Ectodermal cell (in vitro differentiated cells): ENCODE results near the gene TSPAN5.

Experiments used
- H3K27ac ChIP-seq: 2 replicates; pipeline ENCODE4 v1.7.0; 2013; ENCODE audit warnings: mild to moderate bottlenecking, low read depth, low read length; ENCODE audit not compliant: insufficient read depth, poor library complexity, severe bottlenecking
- H3K27me3 ChIP-seq: 2 replicates; pipeline ENCODE4 v1.7.0; 2013; ENCODE audit warnings: mild to moderate bottlenecking, low read length; ENCODE audit not compliant: insufficient read depth, control insufficient read depth, poor library complexity, severe bottlenecking
- H3K36me3 ChIP-seq: one replicate; pipeline ENCODE4 v1.7.0; 2013; ENCODE audit warnings: low read length; ENCODE audit not compliant: control insufficient read depth, insufficient read depth
- H3K4me1 ChIP-seq: one replicate; pipeline ENCODE4 v1.7.0; 2013; ENCODE audit warnings: low read length; ENCODE audit not compliant: control insufficient read depth, insufficient read depth
- H3K4me3 ChIP-seq: 2 replicates; pipeline ENCODE4 v1.7.0; 2013; ENCODE audit warnings: low read depth, low read length, control low read depth; ENCODE audit not compliant: insufficient read depth
- H3K9me3 ChIP-seq: 2 replicates; pipeline ENCODE4 v1.7.0; 2013; ENCODE audit warnings: mild to moderate bottlenecking, low read length, moderate library complexity; ENCODE audit not compliant: control insufficient read depth
- WGBS, 2 experiments: methylation state at CpG; one replicate each; pipeline ENCODE4 v1.1.7; 2013; ENCODE audit warnings: missing lambda C conversion rate in 2 of 2; 5-methylcytosine and 5-hydroxymethylcytosine counted together

Gene TSPAN5

DNA sequence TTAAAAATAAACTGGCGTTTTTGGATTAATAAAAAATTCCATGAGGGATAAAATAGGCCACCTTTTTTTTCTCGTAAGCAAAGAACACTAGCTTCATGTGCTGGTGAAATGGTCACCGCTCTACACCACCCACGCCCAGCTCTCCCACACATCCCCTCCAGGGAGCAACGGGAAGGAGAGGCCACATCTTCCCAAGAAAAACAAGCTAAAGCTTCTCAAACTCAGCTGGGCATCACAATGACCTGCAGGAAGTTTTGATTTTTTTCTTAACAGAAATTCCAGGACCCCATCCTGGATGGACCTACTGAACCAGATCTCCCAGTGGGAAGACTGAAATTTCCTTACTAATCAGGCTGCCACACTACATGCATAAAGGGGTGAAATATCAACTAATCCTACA is 9.8 kb downstream of the TSPAN5 start:
- Histone ChIP-seq H3K27me3 (no peaks in the 10 kb centered on the region), H3K36me3 (no peaks in the 10 kb centered on the region), H3K4me1 (peaks cover 8% of the 10 kb centered on the region), H3K9me3 (no peaks in the 10 kb centered on the region), H3K27ac (no peak overlapping the region), H3K4me3 (no peak overlapping the region)
- WGBS, 2 experiments = 87 to 89% methylated on average over 5 of the region's 5 CpGs

DNA sequence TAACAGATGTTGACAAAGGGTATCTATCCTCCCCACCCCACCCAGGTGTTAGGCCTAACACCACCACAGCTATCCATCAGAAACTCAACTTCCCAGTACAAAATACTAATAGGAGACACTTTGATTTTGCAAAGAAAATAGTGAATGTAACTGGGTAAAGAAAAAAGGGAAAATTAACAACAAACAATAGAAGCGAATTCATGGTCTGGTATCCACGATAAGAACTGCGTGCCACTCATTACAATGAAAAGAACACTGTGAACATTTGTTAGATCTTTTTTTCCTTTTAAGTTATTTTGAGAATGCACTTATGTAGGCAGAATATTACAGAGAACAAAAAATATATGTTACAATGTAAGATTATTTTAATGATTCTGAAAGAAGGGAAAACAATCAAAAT is 12.0 kb downstream of the TSPAN5 start:
- Histone ChIP-seq H3K27ac (no peak overlapping the region), H3K9me3 (no peaks in the 10 kb centered on the region), H3K27me3 (no peaks in the 10 kb centered on the region), H3K36me3 (no peaks in the 10 kb centered on the region), H3K4me1 (peaks cover 14% of the 10 kb centered on the region), H3K4me3 (no peak overlapping the region)
- WGBS, 2 experiments = 97 to 100% methylated on average over 2 to 3 of the region's 3 CpGs

GRCh38 chr4:98645527-98645926 is 12.9 kb downstream of the TSPAN5 start:
- WGBS, 2 experiments = 94 to 95% methylated on average over 6 of the region's 6 CpGs
- no peaks in the 10 kb centered on the region for H3K9me3 ChIP-seq
- H3K4me3 ChIP-seq = no peak overlapping the region
- no peaks in the 10 kb centered on the region for H3K27me3 ChIP-seq
- H3K4me1 ChIP-seq = peaks cover 14% of the 10 kb centered on the region
- no peaks in the 10 kb centered on the region for H3K36me3 ChIP-seq
- no peak overlapping the region for H3K27ac ChIP-seq

DNA sequence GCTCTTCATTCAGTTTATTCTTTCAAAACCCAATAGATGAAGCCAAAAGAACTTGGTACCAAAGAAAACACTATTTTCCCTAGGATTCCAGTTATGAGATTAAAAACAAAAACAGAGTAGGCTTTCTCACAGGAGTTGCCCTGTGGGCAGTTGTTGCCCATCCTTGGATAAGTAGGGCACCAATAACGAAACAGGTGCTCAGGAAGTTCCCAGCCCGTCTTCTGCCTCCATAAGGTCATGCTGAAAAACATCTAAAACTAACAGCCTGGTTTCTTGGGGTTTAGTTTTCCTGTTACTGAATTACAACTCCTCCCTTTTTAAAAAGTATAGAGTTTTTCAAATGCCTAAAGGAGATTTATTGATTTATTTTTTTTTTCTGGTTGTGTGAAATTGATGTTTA is 14.7 kb downstream of the TSPAN5 start:
- no peak overlapping the region for H3K4me3 ChIP-seq
- WGBS, 2 experiments = 93 to 97% methylated on average over 2 of the region's 2 CpGs
- peaks cover 12% of the 10 kb centered on the region for H3K4me1 ChIP-seq
- no peaks in the 10 kb centered on the region for H3K36me3 ChIP-seq
- H3K27ac ChIP-seq = no peak overlapping the region
- no peaks in the 10 kb centered on the region for H3K9me3 ChIP-seq
- no peaks in the 10 kb centered on the region for H3K27me3 ChIP-seq

DNA sequence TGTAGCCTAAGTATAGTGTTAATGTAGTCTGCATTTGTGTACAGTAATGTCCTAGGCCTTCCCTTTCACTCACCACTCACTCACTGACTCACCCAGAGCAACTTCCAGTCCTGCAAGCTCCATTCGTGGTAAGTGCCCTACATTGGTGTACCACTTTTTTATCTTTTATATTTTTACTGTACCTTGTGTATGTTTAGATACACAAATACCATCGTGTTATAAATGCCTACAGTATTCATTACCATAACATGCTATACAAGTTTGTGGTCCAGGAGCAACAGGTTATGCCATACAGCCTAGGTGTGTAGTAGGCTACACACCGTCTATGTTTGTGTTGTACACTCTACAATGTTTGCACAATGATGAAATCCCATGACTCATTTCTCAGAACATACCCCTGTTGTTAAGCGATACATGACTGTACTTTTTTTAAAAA is 15.4 kb downstream of the TSPAN5 start:
- H3K9me3 ChIP-seq = no peaks in the 10 kb centered on the region
- H3K4me3 ChIP-seq = no peak overlapping the region
- WGBS, 2 experiments = 93 to 97% methylated on average over 2 to 4 of the region's 4 CpGs
- H3K36me3 ChIP-seq = no peaks in the 10 kb centered on the region
- no peak overlapping the region for H3K27ac ChIP-seq
- H3K4me1 ChIP-seq = peaks cover 10% of the 10 kb centered on the region
- H3K27me3 ChIP-seq = no peaks in the 10 kb centered on the region

GRCh38 chr4:98641906-98642668 is 16.3 kb downstream of the TSPAN5 start:
- Histone ChIP-seq H3K27me3 (no peaks in the 10 kb centered on the region), H3K27ac (no peak overlapping the region), H3K4me3 (no peak overlapping the region), H3K9me3 (no peaks in the 10 kb centered on the region), H3K36me3 (no peaks in the 10 kb centered on the region), H3K4me1 (peaks cover 6% of the 10 kb centered on the region)
- 100% methylated on average over 2 of the region's 3 CpGs for WGBS, 2 experiments

DNA sequence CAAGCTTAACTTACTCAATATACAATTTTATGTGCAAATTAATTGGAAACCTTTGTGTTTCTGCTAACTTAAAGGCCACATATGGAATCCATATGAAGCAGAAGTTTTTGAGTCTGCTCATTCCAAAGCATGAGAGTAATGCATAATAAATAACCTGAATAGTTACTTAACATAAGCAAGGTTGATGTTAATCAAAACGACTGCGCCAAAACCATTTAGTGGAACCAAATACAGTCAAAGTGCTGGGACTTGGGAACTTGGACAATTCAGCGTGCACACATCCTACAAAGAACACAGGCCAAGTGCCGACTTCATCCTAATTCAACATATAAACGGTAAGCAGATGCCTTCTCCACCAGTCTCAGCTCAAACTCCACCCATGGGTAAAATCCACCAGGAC is 17.0 kb downstream of the TSPAN5 start:
- H3K9me3 ChIP-seq = no peaks in the 10 kb centered on the region
- 91 to 95% methylated on average over 5 of the region's 5 CpGs for whole genome bisulfite sequencing, 2 experiments
- no peaks in the 10 kb centered on the region for H3K36me3 ChIP-seq
- H3K27me3 ChIP-seq = no peaks in the 10 kb centered on the region
- H3K4me1 ChIP-seq = peaks cover 6% of the 10 kb centered on the region
- no peak overlapping the region for H3K27ac ChIP-seq
- no peak overlapping the region for H3K4me3 ChIP-seq

- no peaks in the 10 kb centered on the region for H3K27me3 ChIP-seq
- no peak overlapping the region for H3K27ac ChIP-seq
- H3K9me3 ChIP-seq = no peaks in the 10 kb centered on the region
- no peak overlapping the region for H3K4me3 ChIP-seq
- 98 to 100% methylated on average over 2 of the region's 2 CpGs for WGBS, 2 experiments
- no peaks in the 10 kb centered on the region for H3K36me3 ChIP-seq
- peaks cover 6% of the 10 kb centered on the region for H3K4me1 ChIP-seq
These were observed 18.9 kb downstream of the TSPAN5 start for GRCh38 chr4:98639523-98639922.

DNA sequence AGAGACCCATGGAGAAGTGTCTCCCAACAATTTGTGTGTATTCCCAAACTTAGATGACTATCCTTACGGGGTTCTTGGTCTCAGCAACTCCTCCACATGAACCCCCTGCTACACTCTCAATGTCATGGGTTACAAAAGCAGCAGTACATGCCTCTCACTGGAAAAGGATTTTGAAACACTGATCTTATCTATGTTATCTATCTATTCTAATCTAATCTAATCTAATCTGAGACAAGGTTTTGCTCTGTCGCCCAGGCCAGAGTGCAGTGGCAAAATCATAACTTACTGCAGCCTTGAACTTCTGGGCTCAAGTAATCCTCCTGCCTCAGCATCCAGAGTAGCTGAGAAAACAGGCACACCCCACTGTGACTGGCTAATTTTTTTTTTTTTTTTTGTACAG is 19.3 kb downstream of the TSPAN5 start:
- no peaks in the 10 kb centered on the region for H3K9me3 ChIP-seq
- no peaks in the 10 kb centered on the region for H3K27me3 ChIP-seq
- 92 to 99% methylated on average over 2 of the region's 2 CpGs for WGBS, 2 experiments
- H3K27ac ChIP-seq = no peak overlapping the region
- no peaks in the 10 kb centered on the region for H3K36me3 ChIP-seq
- no peak overlapping the region for H3K4me3 ChIP-seq
- peaks cover 6% of the 10 kb centered on the region for H3K4me1 ChIP-seq

DNA sequence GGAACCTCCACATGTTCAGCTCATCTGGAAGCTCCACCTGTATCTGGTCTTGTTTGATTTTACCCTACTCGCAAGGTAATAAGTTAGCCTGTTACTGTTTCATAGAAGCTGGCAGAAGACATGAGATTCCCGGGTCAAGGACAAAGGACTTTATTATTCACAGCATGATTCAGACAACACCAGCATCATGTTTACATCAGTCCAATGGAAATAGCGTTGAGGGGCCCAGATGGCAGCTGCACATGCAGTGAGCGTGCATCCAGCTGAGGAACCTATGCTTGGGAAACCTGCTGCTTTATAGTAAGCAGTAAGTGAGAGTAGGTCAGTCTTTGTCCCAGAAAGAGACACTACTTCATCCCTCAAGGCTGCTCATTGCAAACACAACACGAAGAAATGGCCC is 19.8 kb downstream of the TSPAN5 start:
- Histone ChIP-seq H3K4me1 (peaks cover 6% of the 10 kb centered on the region), H3K27ac (no peak overlapping the region), H3K4me3 (no peak overlapping the region), H3K27me3 (no peaks in the 10 kb centered on the region), H3K36me3 (no peaks in the 10 kb centered on the region), H3K9me3 (no peaks in the 10 kb centered on the region)
- WGBS, 2 experiments = 94 to 97% methylated on average over 5 of the region's 5 CpGs
